Measurements from ENCODE around the gene ZC3H10. TPM values are rescaled to one million over a fixed set of nuclear protein-coding genes. Genes with fewer than 3 reads are reported as not detected.

Gene ZC3H10
- total RNA-seq, 4 donors from 2014 or later: 3.7 to 10.1 (median 4.5) TPM

- in situ Hi-C loops (cut with MboI; ENCODE audit: low pct_ligation_motif_present in 1 of 4, low pct_unique_long_range_greater_than_20kb in 1 of 4, low sequenced_read_pairs in 3 of 4): loop anchor here in 1 of 4 donors (10.0 kb wide), 1 partner anchor 57 kb away; the partner anchor contains the start of gene SMARCC2
- 0 to 1% methylated on average over 6 to 8 of the region's 8 CpGs for WGBS, 2 donors (ENCODE audit: low coverage in 1 of 2)
- H3K36me3 ChIP-seq: peaks cover 0 to 10% (median 2%) of the 10 kb centered on the region in 4 donors
- H3K9me3 ChIP-seq: no peaks in the 10 kb centered on the region
- H3K27me3 ChIP-seq: no peaks in the 10 kb centered on the region
- H3K27ac ChIP-seq: peak overlapping the region; percentile 89 to 95 (median 93)
- intact Hi-C loops (cut with DNase I; ENCODE audit: low total_unique reads): loop anchor here (2.0 kb wide), 1 partner anchor 31 kb away; the partner anchor contains the start of gene MYL6
- H3K4me1 ChIP-seq: peaks cover 16 to 43% (median 32%) of the 10 kb centered on the region in 4 donors
- peak overlapping the region in 3 of 4 donors; percentile 20 to 78 (median 26) for H3K4me3 ChIP-seq
- TF ChIP-seq POLR2AphosphoS5 (IDR thresholded peaks at IDR 0.05) (no peak), POLR2A (IDR thresholded peaks at IDR 0.05) (no peak)
- DNase-seq: no peak
These were observed 9.4 kb downstream of the ZC3H10 start for GRCh38 chr12:56127485-56127887.

- H3K27ac ChIP-seq: peak within 1 kb of the TSS; percentile 92 to 98 (median 94)
- intact Hi-C loops (cut with DNase I; ENCODE audit: low total_unique reads) (loop anchor here (2.0 kb wide), 1 partner anchor 31 kb away; the partner anchor contains the start of gene MYL6), in situ Hi-C loops (cut with MboI; ENCODE audit: low pct_ligation_motif_present in 1 of 4, low pct_unique_long_range_greater_than_20kb in 1 of 4, low sequenced_read_pairs in 3 of 4) (loop anchor here in 1 of 4 donors (10.0 kb wide), 1 partner anchor 57 kb away; the partner anchor contains the start of gene SMARCC2)
- no peaks in the 10 kb centered on the region for H3K9me3 ChIP-seq
- TF ChIP-seq CTCF (IDR thresholded peaks at IDR 0.05): peak in 1 of 5 experiments; percentile 10
- TF ChIP-seq POLR2A (IDR thresholded peaks at IDR 0.05): peak; percentile 97
- TF ChIP-seq EP300 (IDR thresholded peaks at IDR 0.05; ENCODE audit: low read depth): no peak
- TF ChIP-seq POLR2AphosphoS5 (IDR thresholded peaks at IDR 0.05): peak; percentile 98 to 99 (median 98)
- H3K4me3 ChIP-seq: peak within 1 kb of the TSS; percentile 45 to 85 (median 76)
- peak; percentile 99 for DNase-seq
- WGBS, 2 donors (ENCODE audit: low coverage in 1 of 2): 0 to 1% methylated on average over 3 to 22 of the region's 49 CpGs
- H3K27me3 ChIP-seq: no peaks in the 10 kb centered on the region
- H3K36me3 ChIP-seq: peaks cover 0 to 16% (median 5%) of the 10 kb centered on the region in 4 donors
- H3K4me1 ChIP-seq: peaks cover 16 to 41% (median 32%) of the 10 kb centered on the region in 4 donors
These were observed 10.0 kb downstream of the ZC3H10 start, which contains the start of gene ESYT1 for GRCh38 chr12:56127888-56128669. Gene ESYT1, plus strand, starts transcription at chr12:56128267. Its CDS starts 53 bp downstream, at chr12:56128320.

GRCh38 chr12:56128670-56129205 is 10.7 kb downstream of the ZC3H10 start:
- H3K36me3 ChIP-seq: peaks cover 0 to 21% (median 9%) of the 10 kb centered on the region in 4 donors
- 0 to 1% methylated on average over 13 to 20 of the region's 20 CpGs for WGBS, 2 donors (ENCODE audit: low coverage in 1 of 2)
- in situ Hi-C loops (cut with MboI; ENCODE audit: low pct_ligation_motif_present in 1 of 4, low pct_unique_long_range_greater_than_20kb in 1 of 4, low sequenced_read_pairs in 3 of 4) (loop anchor here in 1 of 4 donors (10.0 kb wide), 1 partner anchor 56 kb away; the partner anchor contains the start of gene SMARCC2), intact Hi-C loops (cut with DNase I; ENCODE audit: low total_unique reads) (no loop called here)
- peak overlapping the region; percentile 92 to 98 (median 94) for H3K27ac ChIP-seq
- H3K4me1 ChIP-seq: peaks cover 16 to 41% (median 32%) of the 10 kb centered on the region in 4 donors
- H3K27me3 ChIP-seq: no peaks in the 10 kb centered on the region
- no peaks in the 10 kb centered on the region for H3K9me3 ChIP-seq
- peak overlapping the region; percentile 45 to 85 (median 76) for H3K4me3 ChIP-seq
- TF ChIP-seq EP300 (IDR thresholded peaks at IDR 0.05; ENCODE audit: low read depth): no peak
- no peak for TF ChIP-seq CTCF (IDR thresholded peaks at IDR 0.05)
- TF ChIP-seq POLR2A (IDR thresholded peaks at IDR 0.05): no peak
- TF ChIP-seq POLR2AphosphoS5 (IDR thresholded peaks at IDR 0.05): no peak
- peak; percentile 36 for DNase-seq

- Histone ChIP-seq H3K4me1 (peaks cover 16 to 41% (median 32%) of the 10 kb centered on the region in 4 donors), H3K4me3 (peak overlapping the region; percentile 45 to 85 (median 76)), H3K36me3 (peaks cover 0 to 28% (median 12%) of the 10 kb centered on the region in 4 donors), H3K27ac (peak overlapping the region; percentile 92 to 98 (median 94)), H3K9me3 (no peaks in the 10 kb centered on the region), H3K27me3 (no peaks in the 10 kb centered on the region)
- TF ChIP-seq EP300 (IDR thresholded peaks at IDR 0.05; ENCODE audit: low read depth): no peak
- no peak for TF ChIP-seq CTCF (IDR thresholded peaks at IDR 0.05)
- peak; percentile 75 to 81 (median 77) for TF ChIP-seq POLR2AphosphoS5 (IDR thresholded peaks at IDR 0.05)
- TF ChIP-seq POLR2A (IDR thresholded peaks at IDR 0.05): peak; percentile 59
- WGBS, 2 donors (ENCODE audit: low coverage in 1 of 2): 1% methylated on average over 29 of the region's 29 CpGs; no CpG with 5 or more reads in 1 of the 2 donors
- in situ Hi-C loops (cut with MboI; ENCODE audit: low pct_ligation_motif_present in 1 of 4, low pct_unique_long_range_greater_than_20kb in 1 of 4, low sequenced_read_pairs in 3 of 4) (loop anchor here in 1 of 4 donors (10.0 kb wide), 1 partner anchor 55 kb away; the partner anchor contains the start of gene SMARCC2), intact Hi-C loops (cut with DNase I; ENCODE audit: low total_unique reads) (no loop called here)
- DNase-seq: peak; percentile 81
These were observed 11.3 kb downstream of the ZC3H10 start for GRCh38 chr12:56129206-56129941.

All from transverse colon (tissue), 4 donors.